Esophagus muscularis mucosa (tissue), 3 donors: ENCODE results near the gene FTSJ1.

Source experiments
- POLR2AphosphoS5 ChIP-seq, 2 donors: sonication (generic); formaldehyde crosslinking; IDR thresholded peaks; one replicate each; pipeline ENCODE4 v1.6.1; 2017; ENCODE audit warnings: antibody characterized with exemption in 2 of 2
- TF ChIP-seq, protein P1 (sequence below), 3 experiments: fragments of 200-600 bp in 2 of 3; fragments of 450-650 bp in 1 of 3; sonication (generic) in 2 of 3; IDR thresholded peaks; one replicate each; pipeline ENCODE4 v1.5.1; 2017 to 2019; ENCODE audit warnings: antibody characterized with exemption in 3 of 3, mild to moderate bottlenecking in 2 of 3, moderate library complexity in 1 of 3

- TF ChIP-seq, protein P1, sequence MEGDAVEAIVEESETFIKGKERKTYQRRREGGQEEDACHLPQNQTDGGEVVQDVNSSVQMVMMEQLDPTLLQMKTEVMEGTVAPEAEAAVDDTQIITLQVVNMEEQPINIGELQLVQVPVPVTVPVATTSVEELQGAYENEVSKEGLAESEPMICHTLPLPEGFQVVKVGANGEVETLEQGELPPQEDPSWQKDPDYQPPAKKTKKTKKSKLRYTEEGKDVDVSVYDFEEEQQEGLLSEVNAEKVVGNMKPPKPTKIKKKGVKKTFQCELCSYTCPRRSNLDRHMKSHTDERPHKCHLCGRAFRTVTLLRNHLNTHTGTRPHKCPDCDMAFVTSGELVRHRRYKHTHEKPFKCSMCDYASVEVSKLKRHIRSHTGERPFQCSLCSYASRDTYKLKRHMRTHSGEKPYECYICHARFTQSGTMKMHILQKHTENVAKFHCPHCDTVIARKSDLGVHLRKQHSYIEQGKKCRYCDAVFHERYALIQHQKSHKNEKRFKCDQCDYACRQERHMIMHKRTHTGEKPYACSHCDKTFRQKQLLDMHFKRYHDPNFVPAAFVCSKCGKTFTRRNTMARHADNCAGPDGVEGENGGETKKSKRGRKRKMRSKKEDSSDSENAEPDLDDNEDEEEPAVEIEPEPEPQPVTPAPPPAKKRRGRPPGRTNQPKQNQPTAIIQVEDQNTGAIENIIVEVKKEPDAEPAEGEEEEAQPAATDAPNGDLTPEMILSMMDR (IDR thresholded peaks at IDR 0.05), result no peak
- no peak for TF ChIP-seq POLR2AphosphoS5 (IDR thresholded peaks at IDR 0.05)
Observed at GRCh38 chrX:48475296-48475695, 703 bp upstream of the FTSJ1 start.
